OCI-LY1 (cell line): Measurements from ENCODE around the gene PSPH.

Source experiments
- CTCF ChIP-seq: fragments of 200-600 bp; sonication (generic), shearing (Covaris generic); IDR thresholded peaks from 2 replicates; pipeline ENCODE4 v1.5.1; 2017; ENCODE audit warnings: mild to moderate bottlenecking, antibody characterized with exemption, low read length, moderate library complexity, mixed read lengths
- EZH2 ChIP-seq: fragments of 200-600 bp; sonication (generic), shearing (Covaris generic); IDR thresholded peaks from 2 replicates; pipeline ENCODE4 v1.8.0; 2017; ENCODE audit warnings: borderline replicate concordance, mixed run types, mild to moderate bottlenecking, antibody characterized with exemption, low read length, moderate library complexity, mixed read lengths

GRCh38 chr7:55962014-55962413, 89.2 kb downstream of the PSPH start:
- TF ChIP-seq CTCF = no peak
- TF ChIP-seq EZH2 = no peak
